Prostate gland (tissue), 2 donors: Measurements from ENCODE around the gene SLC4A1.

Experiments
- POLR2A ChIP-seq: fragments of 450-650 bp; IDR thresholded peaks from one replicate; pipeline ENCODE4 v1.6.1; 2016; ENCODE audit warnings: antibody characterized with exemption, mild to moderate bottlenecking
- TF ChIP-seq, protein P1 (sequence below), 4 experiments: fragments of 200-600 bp in 2 of 4; fragments of 450-650 bp in 2 of 4; sonication (generic) in 2 of 4; IDR thresholded peaks; 1 replicate in 3 of 4; 2 replicates in 1 of 4; pipeline ENCODE4 v1.5.1; 2016 to 2019; ENCODE audit warnings: antibody characterized with exemption in 4 of 4, mild to moderate bottlenecking in 2 of 4, moderate library complexity in 2 of 4

DNA sequence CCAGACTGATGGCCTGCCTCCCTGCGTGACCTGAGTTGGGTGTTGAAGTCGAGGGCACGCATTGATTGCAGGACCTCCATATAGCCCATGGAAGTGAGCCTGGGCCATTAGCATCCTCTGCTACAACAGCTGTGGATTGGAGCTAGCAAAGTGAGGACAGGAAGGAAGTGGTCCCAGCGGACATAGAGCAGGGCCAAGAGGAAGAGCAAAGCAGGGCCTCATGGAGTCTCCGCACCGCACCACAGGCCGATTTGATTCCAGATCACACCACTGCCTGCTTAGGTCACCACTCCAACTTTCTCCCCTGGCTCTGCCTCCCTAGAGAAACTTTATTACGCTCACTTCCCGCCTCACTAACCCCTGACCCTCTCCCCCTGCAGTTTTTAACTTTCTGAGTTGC, 37.8 kb downstream of the SLC4A1 start:
- TF ChIP-seq, protein P1, sequence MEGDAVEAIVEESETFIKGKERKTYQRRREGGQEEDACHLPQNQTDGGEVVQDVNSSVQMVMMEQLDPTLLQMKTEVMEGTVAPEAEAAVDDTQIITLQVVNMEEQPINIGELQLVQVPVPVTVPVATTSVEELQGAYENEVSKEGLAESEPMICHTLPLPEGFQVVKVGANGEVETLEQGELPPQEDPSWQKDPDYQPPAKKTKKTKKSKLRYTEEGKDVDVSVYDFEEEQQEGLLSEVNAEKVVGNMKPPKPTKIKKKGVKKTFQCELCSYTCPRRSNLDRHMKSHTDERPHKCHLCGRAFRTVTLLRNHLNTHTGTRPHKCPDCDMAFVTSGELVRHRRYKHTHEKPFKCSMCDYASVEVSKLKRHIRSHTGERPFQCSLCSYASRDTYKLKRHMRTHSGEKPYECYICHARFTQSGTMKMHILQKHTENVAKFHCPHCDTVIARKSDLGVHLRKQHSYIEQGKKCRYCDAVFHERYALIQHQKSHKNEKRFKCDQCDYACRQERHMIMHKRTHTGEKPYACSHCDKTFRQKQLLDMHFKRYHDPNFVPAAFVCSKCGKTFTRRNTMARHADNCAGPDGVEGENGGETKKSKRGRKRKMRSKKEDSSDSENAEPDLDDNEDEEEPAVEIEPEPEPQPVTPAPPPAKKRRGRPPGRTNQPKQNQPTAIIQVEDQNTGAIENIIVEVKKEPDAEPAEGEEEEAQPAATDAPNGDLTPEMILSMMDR (IDR thresholded peaks at IDR 0.05): no peak
- no peak for TF ChIP-seq POLR2A
